Right atrium auricular region (tissue), 2 donors: ENCODE results near the gene ADGRG6. TPM values are rescaled to one million over a fixed set of nuclear protein-coding genes. Genes with fewer than 3 reads are reported as not detected.
A peak's percentile ranks its signal among the peaks of the same experiment; 100 is the strongest.

Experiments
- DNase-seq: peaks from one replicate; pipeline ENCODE4 v3.0.0-alpha.2; 2019; ENCODE audit warnings: low spot score
- H3K27ac ChIP-seq, 2 donors: fragments of 200-600 bp; sonication (generic); 1 replicate in 1 of 2; 2 replicates in 1 of 2; pipeline ENCODE4 v1.5.1; 2016 to 2019
- H3K27me3 ChIP-seq, 2 donors: fragments of 200-600 bp; sonication (generic); one replicate each; pipeline versions ENCODE4 v1.5.1 to v1.6.0; 2017 to 2019
- H3K36me3 ChIP-seq: fragments of 200-600 bp; sonication (generic); one replicate; pipeline ENCODE4 v1.5.1; 2016
- H3K4me1 ChIP-seq, 2 donors: fragments of 200-600 bp; sonication (generic); one replicate each; pipeline versions ENCODE4 v1.5.1 to v1.6.0; 2017 to 2019
- H3K4me3 ChIP-seq, 2 donors: fragments of 200-600 bp; sonication (generic); 1 replicate in 1 of 2; 2 replicates in 1 of 2; pipeline ENCODE4 v1.5.1; 2017 to 2019; ENCODE audit warnings: mild to moderate bottlenecking in 1 of 2, moderate library complexity in 1 of 2
- H3K9me3 ChIP-seq, 2 donors: fragments of 200-600 bp; sonication (generic); one replicate each; pipeline ENCODE4 v1.5.1; 2019
- CTCF ChIP-seq, 2 donors: fragments of 200-600 bp; sonication (generic); IDR thresholded peaks; one replicate each; pipeline ENCODE4 v1.5.1; 2019; ENCODE audit warnings: antibody characterized with exemption in 2 of 2
- total RNA-seq, 2 donors: library from RNA; depleted of rRNA; stranded (reverse); fragments of >200 nt; gene quantifications; one replicate each; pipeline ENCODE4 v1.1.0, GENCODE V29; 2016

The ADGRG6 gene
- total RNA-seq, 2 donors from 2014 or later = 9.2 to 20.6 TPM

- Histone ChIP-seq H3K4me1 (no peaks in the 10 kb centered on the region), H3K4me3 (no peak overlapping the region), H3K27ac (no peak overlapping the region), H3K27me3 (no peaks in the 10 kb centered on the region), H3K9me3 (no peaks in the 10 kb centered on the region), H3K36me3 (no peaks in the 10 kb centered on the region)
- TF ChIP-seq CTCF (IDR thresholded peaks at IDR 0.05) = no peak
- no peak for DNase-seq
Observed at GRCh38 chr6:142385352-142385751, 83.5 kb downstream of the ADGRG6 start.

GRCh38 chr6:142386657-142387056 is 84.8 kb downstream of the ADGRG6 start:
- Histone ChIP-seq H3K4me1 (no peaks in the 10 kb centered on the region), H3K4me3 (no peak overlapping the region), H3K27me3 (no peaks in the 10 kb centered on the region), H3K36me3 (no peaks in the 10 kb centered on the region), H3K9me3 (no peaks in the 10 kb centered on the region), H3K27ac (no peak overlapping the region)
- no peak for TF ChIP-seq CTCF (IDR thresholded peaks at IDR 0.05)
- no peak for DNase-seq

GRCh38 chr6:142387997-142388815 is 86.4 kb downstream of the ADGRG6 start:
- peak; percentile 38 to 74 for TF ChIP-seq CTCF (IDR thresholded peaks at IDR 0.05)
- no peaks in the 10 kb centered on the region for H3K4me1 ChIP-seq
- no peaks in the 10 kb centered on the region for H3K36me3 ChIP-seq

GRCh38 chr6:142395266-142395665 is 93.5 kb downstream of the ADGRG6 start:
- Histone ChIP-seq H3K27ac (no peak overlapping the region), H3K9me3 (no peaks in the 10 kb centered on the region), H3K4me1 (no peaks in the 10 kb centered on the region), H3K27me3 (no peaks in the 10 kb centered on the region), H3K36me3 (no peaks in the 10 kb centered on the region), H3K4me3 (no peak overlapping the region)
- DNase-seq = no peak
- TF ChIP-seq CTCF (IDR thresholded peaks at IDR 0.05) = no peak

More at GRCh38 chr6:142387997-142388815, 86.4 kb downstream of the ADGRG6 start:
- Histone ChIP-seq H3K4me3 (no peak overlapping the region), H3K27me3 (no peaks in the 10 kb centered on the region), H3K27ac (no peak overlapping the region), H3K9me3 (no peaks in the 10 kb centered on the region)
- DNase-seq = no peak

GRCh38 chr6:142395768-142396231 is 94.0 kb downstream of the ADGRG6 start:
- no peaks in the 10 kb centered on the region for H3K27me3 ChIP-seq
- no peaks in the 10 kb centered on the region for H3K36me3 ChIP-seq
- no peaks in the 10 kb centered on the region for H3K4me1 ChIP-seq
- no peak overlapping the region for H3K27ac ChIP-seq
- no peak overlapping the region for H3K4me3 ChIP-seq
- no peak for TF ChIP-seq CTCF (IDR thresholded peaks at IDR 0.05)
- no peak for DNase-seq
- no peaks in the 10 kb centered on the region for H3K9me3 ChIP-seq
